Tibial nerve (tissue), 4 donors: ENCODE data around the gene ZKSCAN3.

Experiments
- EP300 ChIP-seq, 2 donors: sonication (generic); formaldehyde crosslinking; IDR thresholded peaks; one replicate each; pipeline ENCODE4 v1.6.1; 2017; ENCODE audit warnings: antibody characterized with exemption in 2 of 2, mild to moderate bottlenecking in 1 of 2
- TF ChIP-seq, protein P1 (sequence below), 5 experiments: fragments of 200-600 bp in 3 of 5; fragments of 450-650 bp in 2 of 5; sonication (generic) in 3 of 5; IDR thresholded peaks; one replicate each; pipeline ENCODE4 v1.5.1; 2016 to 2019; ENCODE audit warnings: antibody characterized with exemption in 5 of 5, mild to moderate bottlenecking in 3 of 5, moderate library complexity in 2 of 5

DNA sequence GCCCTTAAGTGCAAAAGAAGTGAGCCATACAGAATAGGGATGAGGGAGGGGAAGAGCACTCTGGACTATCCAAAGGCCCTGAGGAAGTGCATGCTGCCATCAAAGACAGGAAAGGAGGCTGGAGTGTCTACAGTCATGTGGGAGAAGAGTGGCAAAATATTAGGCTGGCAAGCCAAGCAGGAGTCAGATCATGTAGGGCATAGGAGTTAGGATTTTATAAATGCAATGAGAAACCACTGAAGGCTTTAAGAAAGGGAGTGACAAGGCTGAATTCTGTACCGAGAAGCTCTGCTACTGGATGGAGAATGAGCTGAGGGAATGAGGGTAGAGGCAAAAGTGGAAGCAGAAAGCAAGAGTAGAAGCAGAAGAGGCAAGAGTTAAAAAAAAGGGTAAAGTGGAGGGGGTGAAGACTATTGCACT, 16.1 kb upstream of the ZKSCAN3 start:
- TF ChIP-seq, protein P1, sequence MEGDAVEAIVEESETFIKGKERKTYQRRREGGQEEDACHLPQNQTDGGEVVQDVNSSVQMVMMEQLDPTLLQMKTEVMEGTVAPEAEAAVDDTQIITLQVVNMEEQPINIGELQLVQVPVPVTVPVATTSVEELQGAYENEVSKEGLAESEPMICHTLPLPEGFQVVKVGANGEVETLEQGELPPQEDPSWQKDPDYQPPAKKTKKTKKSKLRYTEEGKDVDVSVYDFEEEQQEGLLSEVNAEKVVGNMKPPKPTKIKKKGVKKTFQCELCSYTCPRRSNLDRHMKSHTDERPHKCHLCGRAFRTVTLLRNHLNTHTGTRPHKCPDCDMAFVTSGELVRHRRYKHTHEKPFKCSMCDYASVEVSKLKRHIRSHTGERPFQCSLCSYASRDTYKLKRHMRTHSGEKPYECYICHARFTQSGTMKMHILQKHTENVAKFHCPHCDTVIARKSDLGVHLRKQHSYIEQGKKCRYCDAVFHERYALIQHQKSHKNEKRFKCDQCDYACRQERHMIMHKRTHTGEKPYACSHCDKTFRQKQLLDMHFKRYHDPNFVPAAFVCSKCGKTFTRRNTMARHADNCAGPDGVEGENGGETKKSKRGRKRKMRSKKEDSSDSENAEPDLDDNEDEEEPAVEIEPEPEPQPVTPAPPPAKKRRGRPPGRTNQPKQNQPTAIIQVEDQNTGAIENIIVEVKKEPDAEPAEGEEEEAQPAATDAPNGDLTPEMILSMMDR (IDR thresholded peaks at IDR 0.05): no peak
- TF ChIP-seq EP300 (IDR thresholded peaks at IDR 0.05): no peak
